GM23248 (cell line): ENCODE data around the gene ZNF280C. TPM values are rescaled to one million over a fixed set of nuclear protein-coding genes. Genes with fewer than 3 reads are reported as not detected.

Source experiments
- DNase-seq: peaks from one replicate; pipeline ENCODE4 v3.0.0-alpha.2; 2015
- H2AFZ ChIP-seq: fragments of 200-600 bp; sonication (generic); 2 replicates; pipeline ENCODE4 v1.6.1; 2016; ENCODE audit warnings: antibody characterized with exemption
- H3F3A ChIP-seq: fragments of 200-600 bp; sonication (generic); 2 replicates; pipeline ENCODE4 v1.6.1; 2016; ENCODE audit warnings: mild to moderate bottlenecking, antibody characterized with exemption, mixed run types; ENCODE audit not compliant: insufficient read depth
- H3K27ac ChIP-seq: fragments of 200-600 bp; sonication (generic); 2 replicates; pipeline ENCODE4 v1.5.1; 2016; ENCODE audit warnings: mild to moderate bottlenecking
- H3K27me3 ChIP-seq: fragments of 200-600 bp; sonication (generic); replicated peaks from 2 replicates; pipeline ENCODE4 v1.6.1; 2016; ENCODE audit warnings: mild to moderate bottlenecking; ENCODE audit not compliant: insufficient read depth
- H3K36me3 ChIP-seq: fragments of 200-600 bp; sonication (generic); 2 replicates; pipeline ENCODE4 v1.6.1; 2016; ENCODE audit warnings: low read depth, mild to moderate bottlenecking
- H3K4me1 ChIP-seq: fragments of 200-600 bp; sonication (generic); 2 replicates; pipeline ENCODE4 v1.6.1; 2016; ENCODE audit warnings: mild to moderate bottlenecking; ENCODE audit not compliant: insufficient read depth
- H3K4me2 ChIP-seq: fragments of 200-600 bp; sonication (generic); one replicate; pipeline ENCODE4 v1.6.1; 2016; ENCODE audit warnings: mild to moderate bottlenecking; ENCODE audit not compliant: unreplicated experiment
- H3K4me3 ChIP-seq: fragments of 200-600 bp; sonication (generic); 2 replicates; pipeline ENCODE4 v1.5.1; 2016; ENCODE audit warnings: mild to moderate bottlenecking
- H3K79me2 ChIP-seq: fragments of 200-600 bp; sonication (generic); 2 replicates; pipeline ENCODE4 v1.6.1; 2016; ENCODE audit warnings: mild to moderate bottlenecking; ENCODE audit not compliant: insufficient read depth
- H3K9ac ChIP-seq: fragments of 200-600 bp; sonication (generic); 2 replicates; pipeline ENCODE4 v1.6.1; 2016; ENCODE audit warnings: mild to moderate bottlenecking
- H3K9me2 ChIP-seq: fragments of 200-600 bp; sonication (generic); 2 replicates; pipeline ENCODE4 v1.6.1; 2016; ENCODE audit warnings: mixed run types, mild to moderate bottlenecking, moderate library complexity; ENCODE audit not compliant: insufficient read depth
- H3K9me3 ChIP-seq: fragments of 200-600 bp; sonication (generic); one replicate; pipeline ENCODE4 v1.6.1; 2017; ENCODE audit warnings: low read depth
- H4K20me1 ChIP-seq: fragments of 200-600 bp; sonication (generic); 2 replicates; pipeline ENCODE4 v1.6.0; 2016; ENCODE audit not compliant: insufficient read depth
- EZH2 ChIP-seq: fragments of 200-600 bp; sonication (generic); IDR thresholded peaks from 2 replicates; pipeline ENCODE4 v1.6.1; 2018; ENCODE audit warnings: antibody characterized with exemption, mild to moderate bottlenecking; ENCODE audit not compliant: insufficient read depth, poor library complexity, severe bottlenecking
- EZH2phosphoT487 ChIP-seq: fragments of 200-600 bp; sonication (generic); IDR thresholded peaks from 2 replicates; pipeline ENCODE4 v1.6.1; 2018; ENCODE audit warnings: antibody characterized with exemption, moderate library complexity, mild to moderate bottlenecking, low read depth; ENCODE audit not compliant: insufficient read depth
- WGBS, 2 experiments: methylation state at CpG; one replicate each; pipeline ENCODE4 v1.1.6; 2015 to 2017; ENCODE audit warnings: low lambda C conversion rate in 2 of 2, low coverage in 1 of 2; ENCODE audit errors: missing lambda C conversion rate in 2 of 2; 5-methylcytosine and 5-hydroxymethylcytosine counted together
- in situ Hi-C: fragments of 300-500 bp; cut with MboI; formaldehyde crosslinking; loops from 2 replicates; pipeline ENCODE4 v1.15.0; 2020
- polyA plus RNA-seq: library from polyadenylated mRNA; unstranded; fragments of >200 nt; fragmentation: Nextera tagmentation; extraction: Ambion mirVana; gene quantifications from 2 replicates; pipeline ENCODE4 v1.2.1, GENCODE V29; 2016
- small RNA-seq: library from RNA; depleted of rRNA; stranded (forward); fragments of <200 nt; gene quantifications from one replicate; pipeline ENCODE3, GENCODE V24; 2014; ENCODE audit warnings: low read depth, low replicate concordance
- total RNA-seq: library from RNA; depleted of rRNA; stranded (reverse); fragments of >200 nt; shearing (Covaris generic); gene quantifications from 2 replicates; pipeline ENCODE4 v1.2.3, GENCODE V29; 2014; rRNA removed

Gene ZNF280C
- total and polyA plus RNA-seq, 2 experiments from 2014 or later, result 2.0 to 3.4 TPM

GRCh38 chrX:130155564-130155963 lies 113.1 kb downstream of the ZNF280C start:
- no peaks in the 10 kb centered on the region for H3F3A ChIP-seq
- H3K9ac ChIP-seq, result no peak overlapping the region
- no peak overlapping the region for H2AFZ ChIP-seq
- H4K20me1 ChIP-seq, result no peaks in the 10 kb centered on the region
- DNase-seq, result no peak
- in situ Hi-C loops, result no loop called here
- no peak for TF ChIP-seq EZH2
- TF ChIP-seq EZH2phosphoT487, result no peak
- peaks cover 20% of the 10 kb centered on the region for H3K79me2 ChIP-seq
- H3K36me3 ChIP-seq, result no peaks in the 10 kb centered on the region
- no peak overlapping the region for H3K27ac ChIP-seq
- no peaks in the 10 kb centered on the region for H3K9me3 ChIP-seq
- H3K9me2 ChIP-seq, result no peaks in the 10 kb centered on the region
- H3K4me3 ChIP-seq, result no peak overlapping the region
- WGBS, 2 experiments, result 88 to 95% methylated on average over 2 of the region's 2 CpGs
- H3K4me1 ChIP-seq, result no peaks in the 10 kb centered on the region
- no peak overlapping the region for H3K4me2 ChIP-seq
- no peaks in the 10 kb centered on the region for H3K27me3 ChIP-seq

Small RNA genes lying within 50 kb of the gene (small RNA-seq; reads per million reads assigned to genes)
- gene RNU6-1130P, result not detected

Other genes with a start within 250 kb of the ZNF280C start
- gene ELF4, start 158.4 kb downstream of the ZNF280C start, total RNA-seq, result 16.5 and 19.2 TPM in 2 replicates
- gene ELF4, start 158.4 kb downstream of the ZNF280C start, polyA plus RNA-seq, result 9.4 TPM in 2 replicates
- gene AIFM1, start 103.1 kb downstream of the ZNF280C start, total RNA-seq, result 14.4 and 14.6 TPM in 2 replicates
- gene AIFM1, start 103.1 kb downstream of the ZNF280C start, polyA plus RNA-seq, result 22.5 and 24.3 TPM in 2 replicates
- gene RAB33A, start 96.9 kb downstream of the ZNF280C start, total RNA-seq, result 3.3 and 5.8 TPM in 2 replicates
- gene RAB33A, start 96.9 kb downstream of the ZNF280C start, polyA plus RNA-seq, result 1.5 and 2.3 TPM in 2 replicates
- gene SLC25A14, start 71.0 kb upstream of the ZNF280C start, total RNA-seq, result 9.9 and 13.2 TPM in 2 replicates
- 16.7 and 18.4 TPM in 2 replicates for gene SLC25A14, start 71.0 kb upstream of the ZNF280C start, polyA plus RNA-seq
- gene GPR119, start 116.8 kb upstream of the ZNF280C start, total RNA-seq, result not detected in 2 replicates
- gene GPR119, start 116.8 kb upstream of the ZNF280C start, polyA plus RNA-seq, result not detected in 2 replicates
- gene RBMX2, start 133.1 kb upstream of the ZNF280C start, total RNA-seq, result 13.7 and 17.0 TPM in 2 replicates
- gene RBMX2, start 133.1 kb upstream of the ZNF280C start, polyA plus RNA-seq, result 17.6 and 18.8 TPM in 2 replicates